Stimulated activated naive CD8-positive, alpha-beta T cell treated with anti-CD3 and anti-CD28 coated beads, Interleukin-15, amount 100 ng/mL, for 72 hours (primary cell): Measurements from ENCODE around the gene GOLGA6L26.
"Not testable (repeated sequence)": the region's sequence is repeated elsewhere in the genome, so short reads cannot be mapped to it uniquely, and the experiment has no call there.

ENCODE experiments used
- ATAC-seq: fragments of 150-1000 bp; cut with Tn5 transposase; 2 replicates; pipeline ENCODE4 v1.10.0; 2021; ENCODE audit warnings: mild to moderate bottlenecking, moderate library complexity
- DNase-seq, 2 donors: peaks; one replicate each; pipeline ENCODE4 v3.0.0; 2021 to 2022
- H3K27ac Mint-ChIP-seq, 2 donors: one replicate each; pipeline ENCODE4 v1.8.0; 2022; ENCODE audit warnings: mild to moderate bottlenecking in 2 of 2, mixed read lengths in 2 of 2, moderate library complexity in 2 of 2
- H3K27me3 Mint-ChIP-seq: one replicate; pipeline ENCODE4 v1.8.0; 2022; ENCODE audit warnings: mixed read lengths
- H3K4me1 Mint-ChIP-seq: one replicate; pipeline ENCODE4 v1.8.0; 2022; ENCODE audit warnings: mild to moderate bottlenecking, mixed read lengths
- H3K4me3 Mint-ChIP-seq, 2 donors: one replicate each; pipeline ENCODE4 v1.8.0; 2022; ENCODE audit warnings: mild to moderate bottlenecking in 2 of 2, mixed read lengths in 2 of 2, moderate library complexity in 1 of 2
- H3K9me3 Mint-ChIP-seq, 2 donors: one replicate each; pipeline ENCODE4 v1.8.0; 2022; ENCODE audit warnings: mixed read lengths in 2 of 2

GOLGA6L26 gene

GRCh38 chr15:23304267-23304666, 29.7 kb downstream of the GOLGA6L26 start:
- not testable (repeated sequence) for ATAC-seq, H3K9me3 Mint-ChIP-seq, H3K27me3 Mint-ChIP-seq
- peak overlapping the region; percentile 84 to 99 for H3K4me3 Mint-ChIP-seq
- H3K4me1 Mint-ChIP-seq, result peaks cover 41% of the 10 kb centered on the region
- peak overlapping the region; percentile 88 to 96 for H3K27ac Mint-ChIP-seq
- peak; percentile 14 to 17 for DNase-seq

- peak overlapping the region; percentile 84 to 99 for H3K4me3 Mint-ChIP-seq
- H3K4me1 Mint-ChIP-seq, result peaks cover 41% of the 10 kb centered on the region
- not testable (repeated sequence) for ATAC-seq, H3K9me3 Mint-ChIP-seq, H3K27me3 Mint-ChIP-seq
- DNase-seq, result peak; percentile 24 to 70
- peak overlapping the region; percentile 88 to 96 for H3K27ac Mint-ChIP-seq
Observed at GRCh38 chr15:23303654-23304053, 30.3 kb downstream of the GOLGA6L26 start.

GRCh38 chr15:23303246-23303645, 30.8 kb downstream of the GOLGA6L26 start:
- not testable (repeated sequence) for H3K4me3 Mint-ChIP-seq, H3K27me3 Mint-ChIP-seq, DNase-seq, H3K9me3 Mint-ChIP-seq, H3K27ac Mint-ChIP-seq
- H3K4me1 Mint-ChIP-seq, result peaks cover 38% of the 10 kb centered on the region
- peak; percentile 60 for ATAC-seq
